ENCODE data around the gene COX4I1. TPM values are rescaled to one million over a fixed set of nuclear protein-coding genes. Genes with fewer than 3 reads are reported as not detected.

Gene COX4I1
- total and polyA plus RNA-seq, 2 of the 8 experiments (the other 6 are each of a cell fraction or from before 2014, with no cell fraction given), result 507 to 707 TPM

GRCh38 chr16:85845266-85845665, 45.8 kb downstream of the COX4I1 start:
- no peak overlapping the region for H2BK120ac ChIP-seq (replicated peaks; ENCODE audit: low read depth, low read length)
- 95% methylated on average over 20 of the region's 20 CpGs; no CpG with 5 or more reads in 1 of the 2 experiments for WGBS, 2 experiments (ENCODE audit: extremely low coverage in 1 of 2, insufficient coverage in 1 of 2, insufficient read length in 1 of 2, insufficient replicate concordance in 2 of 2, low coverage in 1 of 2, low lambda C conversion rate in 2 of 2, missing lambda C conversion rate in 1 of 2)
- no peak for DNase-seq (ENCODE audit: low read depth in 1 of 2, low spot score in 2 of 2)
- no peaks in the 10 kb centered on the region for H4K20me1 ChIP-seq (replicated peaks in 1 of 2; ENCODE audit: control insufficient read depth in 1 of 2, insufficient read depth in 2 of 2, low read length in 2 of 2)
- no peak overlapping the region for H3K23ac ChIP-seq (ENCODE audit: insufficient read length)
- no peak overlapping the region for H3K56ac ChIP-seq (replicated peaks; ENCODE audit: insufficient read length, low read depth, low read length)
- H2BK15ac ChIP-seq (ENCODE audit: low read length), result no peak overlapping the region
- H3K36me3 ChIP-seq (ENCODE audit: control insufficient read depth in 2 of 4, insufficient read depth in 4 of 4, low read length in 3 of 4), result no peaks in the 10 kb centered on the region
- no peak overlapping the region for H3K4me3 ChIP-seq (ENCODE audit: extremely low read depth in 1 of 4, insufficient read depth in 2 of 4, low read depth in 3 of 4, low read length in 4 of 4)
- no peaks in the 10 kb centered on the region; a peak in 1 of 7 replicates for H3K27me3 ChIP-seq (replicated peaks in 1 of 4; ENCODE audit: control insufficient read depth in 3 of 4, extremely low read depth in 1 of 4, insufficient read depth in 3 of 4, low read length in 3 of 4)
- ChIA-PET CTCF (ENCODE audit: partially characterized antibody) (interaction anchor here (1.0 to 1.4 kb wide), 3 partner anchors 24 to 142 kb away, joined by 3 to 4 read pairs (median 4); no protein-coding TSS in a partner anchor), POLR2A (ENCODE audit: partially characterized antibody) (no interaction called here)
- no peak overlapping the region for H2AK5ac ChIP-seq (ENCODE audit: low read depth, low read length)
- H4K91ac ChIP-seq (replicated peaks; ENCODE audit: insufficient read length, low read length), result no peak overlapping the region
- no peak for FAIRE-seq
- H3K9ac ChIP-seq (replicated peaks in 1 of 4; ENCODE audit: extremely low read depth in 1 of 4, low read depth in 3 of 4, low read length in 3 of 4), result no peak overlapping the region
- H3K4me2 ChIP-seq (ENCODE audit: insufficient read depth in 1 of 2, low read depth in 2 of 2, low read length in 2 of 2), result no peak overlapping the region
- H3K27ac ChIP-seq (ENCODE audit: low read depth, low read length), result no peak overlapping the region
- H4K8ac ChIP-seq (ENCODE audit: extremely low read depth, insufficient read depth, low read length), result no peak overlapping the region; the same call in 1 of the 2 replicates
- H3K79me2 ChIP-seq (ENCODE audit: control insufficient read depth in 1 of 2, insufficient read depth in 2 of 2, low read length in 2 of 2), result no peaks in the 10 kb centered on the region
- no peak overlapping the region for H2AFZ ChIP-seq (ENCODE audit: low read length)
- H2BK20ac ChIP-seq (ENCODE audit: low read length), result no peak overlapping the region
- H2BK5ac ChIP-seq (ENCODE audit: low read depth, low read length), result no peak overlapping the region
- no peaks in the 10 kb centered on the region for H3K4me1 ChIP-seq (replicated peaks in 1 of 4; ENCODE audit: control insufficient read depth in 3 of 4, insufficient read depth in 4 of 4, low read length in 3 of 4)
- TF ChIP-seq PHF8 (conservative IDR thresholded peaks at IDR 0.05; ENCODE audit: low read depth, low read length) (no peak), E2F6 (IDR thresholded peaks at IDR 0.05) (no peak), SP1 (IDR thresholded peaks at IDR 0.05; ENCODE audit: low read depth, low read length) (no peak)
- no peaks in the 10 kb centered on the region; the same call in 1 of the 2 replicates for H3K23me2 ChIP-seq (ENCODE audit: low read depth, low read length)
- no peak overlapping the region for H2BK12ac ChIP-seq (ENCODE audit: low read depth, low read length)
- H3K18ac ChIP-seq (ENCODE audit: extremely low read depth, low read length), result no peak overlapping the region
- no peak overlapping the region for H3K14ac ChIP-seq (ENCODE audit: insufficient read length)
- H4K5ac ChIP-seq (ENCODE audit: insufficient read length, low read depth, low read length), result no peak overlapping the region
- H3K79me1 ChIP-seq (ENCODE audit: low read depth, low read length), result no peaks in the 10 kb centered on the region
- no peaks in the 10 kb centered on the region for H3K9me3 ChIP-seq (ENCODE audit: insufficient read depth in 2 of 2, low read depth in 1 of 2, low read length in 1 of 2)
- H3K4ac ChIP-seq (replicated peaks; ENCODE audit: insufficient read length, low read depth, low read length), result no peak overlapping the region
